WERI-Rb-1 (cell line): Measurements from ENCODE around the gene ASCC1.

ENCODE experiments used
- DNase-seq: peaks from one replicate; pipeline ENCODE4 v3.0.0-alpha.2; 2020
- H3K27ac ChIP-seq: fragments of 250-450 bp; sonication (Bioruptor Pico); 2 replicates; pipeline ENCODE4 v1.5.1; 2020; ENCODE audit warnings: mild to moderate bottlenecking, moderate library complexity
- H3K27me3 ChIP-seq: fragments of 250-450 bp; sonication (Bioruptor Pico); 2 replicates; pipeline ENCODE4 v1.5.1; 2021; ENCODE audit warnings: mild to moderate bottlenecking, low read depth, moderate library complexity; ENCODE audit not compliant: insufficient read depth, severe bottlenecking
- H3K36me3 ChIP-seq: fragments of 250-450 bp; sonication (Bioruptor Pico); 2 replicates; pipeline ENCODE4 v1.5.1; 2020; ENCODE audit warnings: mild to moderate bottlenecking, moderate library complexity
- H3K4me3 ChIP-seq: 2 replicates; pipeline ENCODE4 v1.5.1; 2011; ENCODE audit warnings: low read depth, mild to moderate bottlenecking, control low read depth, low read length
- H3K9me3 ChIP-seq: fragments of 250-450 bp; sonication (Bioruptor Pico); 2 replicates; pipeline ENCODE4 v1.5.1; 2021; ENCODE audit warnings: mild to moderate bottlenecking, moderate library complexity; ENCODE audit not compliant: severe bottlenecking
- CTCF ChIP-seq: IDR thresholded peaks from 2 replicates; pipeline ENCODE4 v1.5.1; 2011; ENCODE audit warnings: low read depth, mild to moderate bottlenecking, control low read depth, inconsistent platforms, low read length

Gene ASCC1

DNA sequence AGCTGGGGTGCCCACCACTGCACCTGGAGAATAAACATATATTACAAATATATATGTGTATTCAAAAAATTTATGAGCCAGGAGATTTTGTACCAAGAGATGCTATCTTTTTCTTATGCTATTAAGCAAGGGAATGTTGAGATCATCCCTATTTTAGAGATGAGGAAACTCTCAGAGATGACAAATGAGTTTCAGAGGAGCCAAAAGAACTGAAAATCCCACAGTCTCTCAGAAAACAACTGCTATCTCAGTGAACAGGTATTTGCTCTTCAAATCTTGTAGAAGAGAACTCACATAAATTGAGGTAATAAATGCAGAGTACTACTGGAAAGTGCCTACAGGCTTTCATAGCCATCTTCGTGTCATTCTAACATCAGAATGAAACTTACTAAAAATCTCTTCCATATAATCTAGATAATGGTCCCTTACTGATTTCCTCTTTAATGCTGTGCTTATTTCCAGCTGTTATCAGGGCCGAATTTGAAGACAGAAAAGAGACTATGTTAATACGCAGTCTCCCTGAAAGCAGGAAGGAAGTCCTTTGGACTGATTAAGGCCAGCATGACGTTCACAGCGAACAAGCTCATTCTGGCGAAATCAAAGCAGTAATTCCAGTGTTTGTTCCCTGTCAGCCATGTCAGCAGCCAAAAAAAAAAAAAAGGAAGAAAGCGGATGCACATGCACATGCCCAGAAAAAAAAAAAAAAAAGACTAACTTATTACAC, 29.7 kb downstream of the ASCC1 start:
- Histone ChIP-seq H3K36me3 (no peaks in the 10 kb centered on the region; the same call in 1 of the 2 replicates), H3K4me3 (no peak overlapping the region), H3K27ac (no peak overlapping the region), H3K27me3 (no peaks in the 10 kb centered on the region), H3K9me3 (peaks cover 3% of the 10 kb centered on the region)
- no peak for DNase-seq
- no peak for TF ChIP-seq CTCF

DNA sequence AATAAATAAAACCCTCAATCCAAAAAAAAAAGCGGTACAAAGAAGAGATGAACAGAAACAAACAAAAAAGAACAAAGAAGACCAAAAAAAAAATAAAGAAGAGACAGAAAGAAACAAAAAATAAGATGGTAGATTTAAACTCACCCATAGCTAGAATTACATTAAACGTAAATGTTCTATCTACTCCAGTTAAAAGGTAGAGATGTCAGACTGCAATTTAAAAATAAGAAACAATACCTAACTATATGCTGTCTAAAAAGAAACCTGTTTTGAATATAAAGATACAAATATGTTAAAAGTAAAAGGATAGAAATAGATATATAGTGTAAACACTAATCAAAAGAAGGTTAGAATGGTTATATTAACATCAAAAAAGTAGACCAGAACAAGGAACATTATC, 31.9 kb downstream of the ASCC1 start:
- Histone ChIP-seq H3K27ac (no peak overlapping the region), H3K4me3 (no peak overlapping the region), H3K27me3 (no peaks in the 10 kb centered on the region), H3K9me3 (peaks cover 3% of the 10 kb centered on the region), H3K36me3 (peaks cover 4% of the 10 kb centered on the region; the same call in 1 of the 2 replicates)
- TF ChIP-seq CTCF = no peak
- DNase-seq = no peak

DNA sequence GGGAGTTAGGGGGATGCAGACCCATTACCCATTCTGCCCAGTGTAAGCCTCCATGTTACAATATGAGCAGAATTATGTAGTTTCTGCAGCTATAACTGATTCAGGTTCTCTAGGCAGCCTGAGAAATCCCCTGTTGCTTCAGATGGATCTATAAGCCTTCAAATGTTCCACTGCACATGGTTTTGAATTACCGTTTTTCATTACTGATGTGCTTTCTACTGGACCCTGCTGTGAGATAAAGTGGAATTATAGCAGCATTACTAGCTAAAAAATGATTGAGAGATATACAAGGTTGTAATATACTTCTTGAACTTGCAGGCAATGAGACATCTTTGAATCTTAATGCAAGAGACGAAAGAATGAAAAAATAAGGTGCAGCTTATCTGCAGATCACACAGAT, 38.6 kb downstream of the ASCC1 start:
- H3K4me3 ChIP-seq = no peak overlapping the region
- peaks cover 4% of the 10 kb centered on the region; the same call in 1 of the 2 replicates for H3K36me3 ChIP-seq
- no peaks in the 10 kb centered on the region for H3K27me3 ChIP-seq
- no peaks in the 10 kb centered on the region for H3K9me3 ChIP-seq
- no peak overlapping the region; the same call in 1 of the 2 replicates for H3K27ac ChIP-seq
- DNase-seq = no peak
- no peak for TF ChIP-seq CTCF

DNA sequence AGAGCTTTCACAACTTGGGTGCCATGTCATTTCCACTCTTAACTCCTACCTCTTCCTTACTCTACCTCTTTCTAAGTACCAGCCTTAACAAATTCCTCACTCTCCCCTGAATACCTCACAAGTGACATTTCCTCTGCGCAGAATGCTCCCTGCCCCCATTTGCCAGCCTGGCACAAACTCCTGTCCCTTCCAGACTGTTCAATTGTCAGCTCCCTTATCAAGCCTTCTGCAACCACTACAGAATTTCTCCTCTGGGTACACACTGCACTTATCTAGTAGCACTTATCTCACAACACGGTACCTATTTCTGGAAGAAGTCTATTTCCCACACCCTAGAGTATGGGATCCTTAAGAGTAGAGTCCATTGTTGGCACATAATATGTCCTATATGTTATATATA, 39.4 kb downstream of the ASCC1 start:
- Histone ChIP-seq H3K36me3 (0 out of 2 replicates have a peak, but pooled peaks cover 4% of the 10 kb centered on the region), H3K27ac (no peak overlapping the region)
- no peak for DNase-seq

DNA sequence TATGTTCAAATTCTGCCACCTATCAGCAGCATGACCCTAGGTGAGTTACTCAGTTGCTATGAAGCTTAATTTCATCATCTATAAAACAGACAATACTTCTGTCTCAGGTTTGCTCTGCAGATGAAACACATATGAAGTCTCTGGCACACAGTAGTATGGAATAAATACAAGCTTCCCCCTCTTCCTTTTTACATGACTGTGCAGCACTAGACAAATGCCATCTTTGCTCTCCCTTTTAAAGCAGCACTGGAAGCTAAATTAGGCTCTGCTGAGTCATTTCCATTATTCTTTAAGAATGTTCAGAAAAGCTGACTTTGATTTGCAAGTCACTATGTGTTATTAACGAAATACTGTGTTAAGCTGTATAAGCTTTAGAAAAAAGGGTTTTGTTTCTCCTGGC, 40.9 kb downstream of the ASCC1 start:
- Histone ChIP-seq H3K27ac (no peak overlapping the region), H3K4me3 (no peak overlapping the region), H3K27me3 (no peaks in the 10 kb centered on the region), H3K9me3 (no peaks in the 10 kb centered on the region), H3K36me3 (no peaks in the 10 kb centered on the region; the same call in 1 of the 2 replicates)
- DNase-seq = no peak
- TF ChIP-seq CTCF = no peak

More for the DNA sequence above, 39.4 kb downstream of the ASCC1 start:
- Histone ChIP-seq H3K27me3 (no peaks in the 10 kb centered on the region), H3K4me3 (no peak overlapping the region), H3K9me3 (no peaks in the 10 kb centered on the region)
- TF ChIP-seq CTCF = no peak

DNA sequence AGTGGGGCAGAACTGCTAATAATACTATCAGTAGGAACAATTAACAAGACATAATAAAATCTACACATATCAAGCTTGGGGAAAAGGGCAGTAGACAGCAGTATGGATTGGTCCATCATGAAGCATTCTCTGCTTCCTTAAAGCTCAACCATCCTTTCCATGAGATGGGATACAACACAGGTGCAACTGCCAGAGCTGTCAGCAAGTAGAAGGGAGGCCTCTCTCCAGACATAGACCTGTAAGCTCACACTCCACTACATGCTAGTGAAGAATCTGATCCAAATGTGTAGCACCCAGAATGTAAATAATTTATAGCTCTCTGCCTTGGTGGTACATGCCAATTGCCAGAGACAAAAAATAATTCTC, 41.8 kb downstream of the ASCC1 start:
- no peak for DNase-seq
- H3K9me3 ChIP-seq = no peaks in the 10 kb centered on the region
- H3K4me3 ChIP-seq = no peak overlapping the region
- H3K36me3 ChIP-seq = no peaks in the 10 kb centered on the region; the same call in 1 of the 2 replicates
- no peaks in the 10 kb centered on the region for H3K27me3 ChIP-seq
- TF ChIP-seq CTCF = no peak
- no peak overlapping the region for H3K27ac ChIP-seq
